Natural killer cell (primary cell): ENCODE results near the gene CREBZF. TPM values are rescaled to one million over a fixed set of nuclear protein-coding genes. Genes with fewer than 3 reads are reported as not detected.

Source experiments
- ATAC-seq, 3 donors: fragments of 150-1000 bp in 2 of 3; fragments of 200-7000 bp in 1 of 3; cut with Tn5 transposase; 1 replicate in 1 of 3; 2 replicates in 2 of 3; pipeline ENCODE4 v1.10.0; 2021; ENCODE audit warnings: mild to moderate bottlenecking in 2 of 3, moderate library complexity in 2 of 3
- DNase-seq, 2 donors: peaks; one replicate each; pipeline versions ENCODE4 v3.0.0 to v3.0.0-alpha.2; 2013 to 2021; ENCODE audit warnings: mixed read lengths in 1 of 2
- H3K27ac ChIP-seq: one replicate; pipeline ENCODE4 v1.5.1; 2013; ENCODE audit warnings: mild to moderate bottlenecking, low read length
- H3K27me3 ChIP-seq: one replicate; pipeline ENCODE4 v1.6.1; 2013; ENCODE audit warnings: low read length; ENCODE audit not compliant: control insufficient read depth, insufficient read depth
- H3K36me3 ChIP-seq: one replicate; pipeline ENCODE4 v1.6.1; 2013; ENCODE audit warnings: low read length; ENCODE audit not compliant: control insufficient read depth, insufficient read depth
- H3K4me1 ChIP-seq: one replicate; pipeline ENCODE4 v1.6.1; 2013; ENCODE audit warnings: low read length; ENCODE audit not compliant: control insufficient read depth, insufficient read depth
- H3K4me3 ChIP-seq: one replicate; pipeline ENCODE4 v1.5.1; 2013; ENCODE audit warnings: low read length
- H3K9me3 ChIP-seq: one replicate; pipeline ENCODE4 v1.6.1; 2013; ENCODE audit warnings: low read length; ENCODE audit not compliant: control insufficient read depth, insufficient read depth
- H3K27ac Mint-ChIP-seq, 2 donors: one replicate each; pipeline ENCODE4 v1.8.0; 2022; ENCODE audit warnings: mild to moderate bottlenecking in 2 of 2, mixed read lengths in 2 of 2, moderate library complexity in 1 of 2
- H3K27me3 Mint-ChIP-seq, 2 donors: one replicate each; pipeline ENCODE4 v1.8.0; 2022; ENCODE audit warnings: low read depth in 2 of 2, mixed read lengths in 2 of 2
- H3K36me3 Mint-ChIP-seq: one replicate; pipeline ENCODE4 v1.8.0; 2022; ENCODE audit warnings: mixed read lengths
- H3K4me1 Mint-ChIP-seq, 2 donors: one replicate each; pipeline ENCODE4 v1.8.0; 2022; ENCODE audit warnings: mixed read lengths in 2 of 2
- H3K4me3 Mint-ChIP-seq: one replicate; pipeline ENCODE4 v1.8.0; 2022; ENCODE audit warnings: mild to moderate bottlenecking, moderate library complexity, mixed read lengths
- H3K9me3 Mint-ChIP-seq, 2 donors: one replicate each; pipeline ENCODE4 v1.8.0; 2022; ENCODE audit warnings: mixed read lengths in 2 of 2
- WGBS: methylation state at CpG from one replicate; pipeline ENCODE4 v1.1.7; 2013; ENCODE audit warnings: missing lambda C conversion rate; ENCODE audit not compliant: insufficient coverage; 5-methylcytosine and 5-hydroxymethylcytosine counted together
- intact Hi-C: fragments of 100-400 bp; cut with micrococcal nuclease; formaldehyde crosslinking; loops from one replicate; pipeline ENCODE4 v1.14.2; 2022
- total RNA-seq, 4 donors: library from RNA; stranded (reverse); fragments of 120-200 nt in 1 of 4; gene quantifications; one replicate each; pipeline versions ENCODE4 v1.2.3 to v1.2.4, GENCODE V29; 2013 to 2022
- TF ChIP-seq, protein P1 (sequence below): fragments of 200-600 bp; IDR thresholded peaks from one replicate; pipeline ENCODE4 v1.8.0; 2022; ENCODE audit warnings: antibody characterized with exemption

The CREBZF gene
- total RNA-seq, 3 donors from 2014 or later (not counting 1 experiment from before 2014, with no cell fraction given), result 60.1 to 92.7 (median 82.0) TPM

DNA sequence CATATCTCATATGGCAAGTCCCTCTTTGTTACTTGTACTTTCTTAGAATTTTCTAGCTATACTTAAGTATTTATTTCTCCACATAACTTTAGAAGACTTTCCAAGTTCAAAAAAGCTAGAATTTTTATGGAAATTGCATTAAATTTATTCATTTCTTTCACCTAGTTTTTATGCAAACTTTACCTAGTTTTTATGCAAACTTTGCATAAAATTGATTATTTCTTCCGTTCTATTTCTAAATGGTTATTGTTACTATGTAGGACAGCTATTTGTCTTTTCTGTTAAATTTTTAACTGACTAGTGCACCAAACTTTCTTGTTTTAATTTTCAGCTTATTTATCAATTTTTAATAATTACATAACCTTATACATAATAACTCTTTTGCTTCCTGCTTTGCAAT is 3.2 kb upstream of the CREBZF start:
- no CpG with 5 or more reads among the region's 1 CpG for WGBS
- Histone ChIP-seq H3K4me1 (peaks cover 3% of the 10 kb centered on the region), H3K4me3 (no peak overlapping the region), H3K27ac (no peak overlapping the region), H3K36me3 (no peaks in the 10 kb centered on the region), H3K9me3 (no peaks in the 10 kb centered on the region), H3K27me3 (no peaks in the 10 kb centered on the region)
- no peaks in the 10 kb centered on the region for H3K9me3 Mint-ChIP-seq
- no peak overlapping the region for H3K4me3 Mint-ChIP-seq
- H3K4me1 Mint-ChIP-seq, result peaks cover 23 to 27% of the 10 kb centered on the region in 2 donors
- peaks cover 2 to 7% of the 10 kb centered on the region in 2 donors for H3K27me3 Mint-ChIP-seq
- no peak overlapping the region for H3K27ac Mint-ChIP-seq
- intact Hi-C loops, result no loop called here
- DNase-seq (no peak), ATAC-seq (no peak)
- TF ChIP-seq, protein P1, sequence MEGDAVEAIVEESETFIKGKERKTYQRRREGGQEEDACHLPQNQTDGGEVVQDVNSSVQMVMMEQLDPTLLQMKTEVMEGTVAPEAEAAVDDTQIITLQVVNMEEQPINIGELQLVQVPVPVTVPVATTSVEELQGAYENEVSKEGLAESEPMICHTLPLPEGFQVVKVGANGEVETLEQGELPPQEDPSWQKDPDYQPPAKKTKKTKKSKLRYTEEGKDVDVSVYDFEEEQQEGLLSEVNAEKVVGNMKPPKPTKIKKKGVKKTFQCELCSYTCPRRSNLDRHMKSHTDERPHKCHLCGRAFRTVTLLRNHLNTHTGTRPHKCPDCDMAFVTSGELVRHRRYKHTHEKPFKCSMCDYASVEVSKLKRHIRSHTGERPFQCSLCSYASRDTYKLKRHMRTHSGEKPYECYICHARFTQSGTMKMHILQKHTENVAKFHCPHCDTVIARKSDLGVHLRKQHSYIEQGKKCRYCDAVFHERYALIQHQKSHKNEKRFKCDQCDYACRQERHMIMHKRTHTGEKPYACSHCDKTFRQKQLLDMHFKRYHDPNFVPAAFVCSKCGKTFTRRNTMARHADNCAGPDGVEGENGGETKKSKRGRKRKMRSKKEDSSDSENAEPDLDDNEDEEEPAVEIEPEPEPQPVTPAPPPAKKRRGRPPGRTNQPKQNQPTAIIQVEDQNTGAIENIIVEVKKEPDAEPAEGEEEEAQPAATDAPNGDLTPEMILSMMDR, result no peak
- no peaks in the 10 kb centered on the region for H3K36me3 Mint-ChIP-seq

DNA sequence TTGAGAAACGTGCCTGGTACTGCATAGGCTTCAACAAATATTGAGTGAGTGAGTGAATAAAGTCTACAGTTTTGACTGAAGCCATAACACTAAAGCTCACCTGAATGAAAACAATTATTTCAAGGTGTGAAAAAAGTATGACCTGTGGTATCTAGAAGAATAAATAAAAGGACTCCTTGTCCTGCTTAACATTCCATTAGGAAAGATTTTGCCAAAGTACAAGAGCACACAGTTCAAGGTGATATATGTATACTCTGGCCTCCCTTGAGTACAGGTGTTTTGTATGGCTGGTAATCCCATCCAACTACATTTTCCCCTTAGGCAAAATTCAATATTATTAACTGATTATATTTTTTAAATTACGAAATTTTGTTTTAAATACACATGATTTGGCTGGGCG is 1.8 kb upstream of the CREBZF start:
- Mint-ChIP-seq H3K27me3 (peaks cover 0 to 2% of the 10 kb centered on the region in 2 donors), H3K4me3 (no peak overlapping the region), H3K36me3 (no peaks in the 10 kb centered on the region), H3K27ac (peak overlapping the region; percentile 98), H3K9me3 (no peaks in the 10 kb centered on the region), H3K4me1 (peaks cover 32 to 37% of the 10 kb centered on the region in 2 donors)
- DNase-seq, result no peak
- H3K9me3 ChIP-seq, result no peaks in the 10 kb centered on the region
- H3K4me3 ChIP-seq, result no peak overlapping the region
- no peaks in the 10 kb centered on the region for H3K27me3 ChIP-seq
- intact Hi-C loops, result no loop called here
- peaks cover 11% of the 10 kb centered on the region for H3K4me1 ChIP-seq
- H3K36me3 ChIP-seq, result no peaks in the 10 kb centered on the region
- WGBS, result 95% methylated on average over 2 of the region's 3 CpGs
- ATAC-seq, result no peak
- no peak overlapping the region for H3K27ac ChIP-seq
- TF ChIP-seq, protein P1, result no peak

DNA sequence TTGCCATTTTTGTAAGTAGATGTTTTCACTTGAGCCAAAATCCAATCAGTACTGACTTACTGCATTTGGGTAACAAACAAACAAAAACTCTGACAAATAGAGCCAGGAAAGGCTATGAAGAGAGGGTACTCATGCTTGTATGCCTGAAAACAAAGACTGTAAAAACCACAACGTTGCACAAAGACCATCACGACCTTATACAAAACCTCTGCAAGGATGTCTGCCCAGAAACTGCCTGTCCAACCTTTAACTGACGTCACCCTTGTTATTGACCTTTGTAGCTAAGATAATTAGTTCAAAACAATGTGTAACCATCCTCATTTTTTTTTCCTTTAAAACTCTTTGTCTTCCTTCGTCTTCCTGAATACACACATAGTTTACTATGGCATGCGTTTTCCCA is 804 bp upstream of the CREBZF start:
- no peak for ATAC-seq
- H3K9me3 Mint-ChIP-seq, result no peaks in the 10 kb centered on the region
- Histone ChIP-seq H3K9me3 (no peaks in the 10 kb centered on the region), H3K27me3 (no peaks in the 10 kb centered on the region), H3K27ac (peak overlapping the region; percentile 100), H3K4me1 (peaks cover 11% of the 10 kb centered on the region), H3K4me3 (no peak overlapping the region), H3K36me3 (peaks cover 6% of the 10 kb centered on the region)
- DNase-seq, result peak in 1 of 2 donors; percentile 20
- peaks cover 41 to 46% of the 10 kb centered on the region in 2 donors for H3K4me1 Mint-ChIP-seq
- peak overlapping the region; percentile 98 for H3K27ac Mint-ChIP-seq
- 70% methylated on average over 5 of the region's 5 CpGs for WGBS
- no peaks in the 10 kb centered on the region for H3K36me3 Mint-ChIP-seq
- TF ChIP-seq, protein P1, result no peak
- H3K27me3 Mint-ChIP-seq, result no peaks in the 10 kb centered on the region
- H3K4me3 Mint-ChIP-seq, result peak overlapping the region; percentile 98
- intact Hi-C loops, result loop anchor here (2.0 kb wide), 1 partner anchor 87 kb away; no protein-coding TSS in a partner anchor
